ENCODE results near the gene TMEM53.
A peak's percentile ranks its signal among the peaks of the same experiment; 100 is the strongest.

Gene TMEM53

DNA sequence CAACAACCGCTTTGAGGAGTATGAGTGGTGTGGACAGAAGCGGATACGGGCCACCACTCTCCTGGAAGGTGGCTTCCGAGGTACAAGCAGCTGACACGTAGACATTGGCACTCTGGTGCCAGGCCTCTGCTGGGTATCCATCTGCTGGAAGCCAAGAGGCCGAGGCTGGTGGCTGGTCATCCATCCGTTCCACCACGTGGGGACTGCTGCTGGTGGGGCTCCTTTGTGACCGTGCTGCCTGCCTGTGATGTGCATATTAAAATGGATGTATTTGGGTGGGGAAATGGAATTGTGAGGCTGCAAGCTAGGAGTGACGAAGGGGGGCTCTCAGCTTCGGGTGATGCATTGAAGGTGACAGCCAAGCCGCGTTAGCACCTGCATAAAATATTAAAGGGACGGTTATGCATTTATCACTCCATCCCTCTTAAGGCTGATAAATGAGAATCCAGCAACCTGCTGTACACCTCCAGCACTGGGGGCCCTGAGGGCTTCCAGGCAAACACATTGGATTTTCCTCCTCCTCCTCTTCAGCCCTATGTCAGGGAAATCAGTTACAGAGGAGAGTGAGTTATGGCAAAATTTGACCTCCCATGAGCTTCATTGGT lies 38.1 kb downstream of the TMEM53 start:
- DNase-seq: peak in 2 of 10 donors; percentile 63 to 81

DNA sequence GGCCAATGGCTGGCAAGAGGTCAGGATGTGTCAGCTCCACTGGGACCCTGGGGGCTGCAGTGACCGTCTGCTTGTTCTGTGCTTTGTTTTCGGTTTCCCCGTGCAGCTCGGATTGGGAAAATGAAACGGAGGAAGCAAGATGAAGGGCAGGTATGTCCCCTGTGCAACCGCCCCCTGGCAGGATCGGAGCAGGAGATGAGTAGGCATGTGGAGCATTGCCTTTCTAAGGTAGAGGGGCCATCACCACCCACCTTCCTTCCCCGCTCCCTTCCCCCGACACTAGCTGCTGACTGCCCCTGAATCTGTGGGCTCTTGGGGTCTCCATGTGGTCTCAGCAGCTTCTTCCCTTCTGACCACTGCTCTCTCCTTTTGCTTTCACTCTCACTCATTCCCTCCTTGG lies 38.8 kb downstream of the TMEM53 start:
- intact Hi-C loops (cut with DNase I): no loop called here
- peak in 2 of 10 donors; percentile 11 to 55 for DNase-seq

More for the DNA sequence above, 38.1 kb downstream of the TMEM53 start:
- intact Hi-C loops (cut with DNase I): no loop called here

DNA sequence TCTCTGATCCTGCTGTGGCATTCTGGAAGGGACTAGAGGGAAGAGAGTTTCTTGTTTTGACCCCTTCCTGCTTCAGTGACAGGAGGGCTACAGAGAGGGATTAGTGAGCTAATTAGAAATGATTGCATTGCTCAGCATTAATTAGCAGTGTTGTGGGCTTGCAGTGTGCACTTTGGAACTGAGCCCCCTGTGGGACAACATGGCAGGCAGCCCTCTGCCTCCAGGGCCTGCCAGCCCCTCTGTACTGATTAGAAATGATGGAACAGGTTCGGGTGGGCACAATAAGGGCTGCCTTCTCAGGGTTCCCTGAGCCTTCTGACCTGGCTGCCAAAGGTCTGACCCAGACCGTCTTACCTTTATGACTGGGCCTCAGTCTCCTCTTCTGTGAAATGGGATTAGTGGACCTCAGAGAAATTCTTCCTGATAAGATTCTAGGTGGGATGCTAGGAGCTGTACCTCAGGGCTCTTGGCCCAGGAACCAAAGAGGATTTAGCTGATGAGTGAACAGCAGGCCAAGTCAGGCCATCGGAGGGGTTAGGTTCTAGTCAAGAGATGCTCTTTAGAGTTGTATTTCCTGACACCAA lies 39.6 kb downstream of the TMEM53 start:
- peak in 2 of 10 donors; percentile 38 to 55 for DNase-seq
- intact Hi-C loops (cut with DNase I): no loop called here

GRCh38 chr1:44632598-44632997 lies 41.7 kb downstream of the TMEM53 start:
- peak in 1 of 10 donors; percentile 43 for DNase-seq
- intact Hi-C loops (cut with DNase I): no loop called here

- DNase-seq: peak; percentile 72 to 97 (median 86)
- intact Hi-C loops (cut with DNase I): no loop called here
Observed at GRCh38 chr1:44631647-44632539, 42.4 kb downstream of the TMEM53 start.

DNA sequence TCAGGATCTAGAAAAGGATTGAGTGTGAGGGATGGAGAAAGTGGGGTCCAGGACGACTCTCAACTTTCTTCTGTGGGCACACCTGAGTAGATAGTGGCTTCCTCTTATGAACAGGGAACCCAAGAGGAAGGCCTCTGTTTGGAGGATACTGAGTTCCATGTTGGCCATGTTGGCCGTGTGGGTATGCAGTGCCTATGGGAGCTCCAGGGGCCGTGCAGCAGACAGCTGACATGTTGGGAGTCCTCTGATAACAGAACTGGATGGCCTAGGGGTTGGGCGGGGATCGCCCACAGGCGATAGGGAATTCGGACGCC lies 43.0 kb downstream of the TMEM53 start:
- intact Hi-C loops (cut with DNase I): no loop called here

GRCh38 chr1:44630116-44630515 lies 44.2 kb downstream of the TMEM53 start:
- intact Hi-C loops (cut with DNase I): no loop called here
- DNase-seq: no peak

More for the DNA sequence above, 43.0 kb downstream of the TMEM53 start:
- DNase-seq: peak in 1 of 10 donors; percentile 45

- intact Hi-C loops (cut with DNase I): no loop called here
Observed at GRCh38 chr1:44628962-44629756, 45.1 kb downstream of the TMEM53 start.

DNA sequence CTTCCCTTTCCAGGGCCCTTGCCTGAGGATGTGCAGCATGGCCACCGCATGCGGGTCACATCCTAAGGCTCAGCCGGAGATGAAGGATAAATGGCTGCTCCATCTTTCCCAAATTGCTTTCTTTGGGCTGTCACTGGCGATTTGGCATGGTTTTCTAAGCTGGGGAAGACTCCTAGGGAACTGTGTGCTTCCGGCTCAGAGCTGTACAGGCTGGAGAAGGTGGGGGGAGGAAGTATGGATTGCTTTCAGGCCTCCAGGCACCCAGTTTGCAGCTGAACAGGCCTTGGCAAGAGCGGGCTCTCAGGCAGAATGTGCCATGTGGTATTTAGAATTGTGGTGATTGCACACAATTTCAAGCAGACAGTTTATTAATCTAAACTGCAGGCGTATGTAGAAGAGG lies 48.9 kb downstream of the TMEM53 start:
- DNase-seq: no peak
- intact Hi-C loops (cut with DNase I): no loop called here

More at GRCh38 chr1:44628962-44629756, 45.1 kb downstream of the TMEM53 start:
- no peak for DNase-seq

- no peak for DNase-seq
- intact Hi-C loops (cut with DNase I): no loop called here
Observed at GRCh38 chr1:44624268-44624901, 49.9 kb downstream of the TMEM53 start.

DNA sequence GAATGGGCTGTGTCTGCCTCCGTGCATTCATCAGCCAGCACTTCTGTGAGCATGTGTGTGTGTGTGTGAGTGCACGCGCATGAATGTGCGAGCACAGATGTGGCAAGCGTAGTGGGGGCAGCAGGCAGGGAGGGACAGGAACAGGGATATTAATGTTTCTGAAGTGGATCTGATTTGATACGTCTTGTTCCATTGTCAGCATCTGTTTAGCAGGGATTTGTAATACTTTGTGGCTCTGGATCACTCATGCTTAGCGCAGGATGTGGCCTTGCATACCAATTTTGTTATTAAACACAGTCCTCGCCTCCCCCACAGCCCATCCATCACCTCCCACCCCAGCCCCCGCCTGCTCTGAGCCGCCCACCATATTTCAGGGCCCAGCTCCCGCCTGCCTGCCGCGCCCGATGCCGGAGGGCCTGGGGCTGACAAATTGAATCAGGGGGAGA lies 52.4 kb downstream of the TMEM53 start:
- intact Hi-C loops (cut with DNase I): no loop called here
- peak in 1 of 10 donors; percentile 57 for DNase-seq

- intact Hi-C loops (cut with DNase I): no loop called here
- DNase-seq: no peak
Observed at GRCh38 chr1:44620072-44620471, 54.2 kb downstream of the TMEM53 start.

- intact Hi-C loops (cut with DNase I): no loop called here
- no peak for DNase-seq
Observed at GRCh38 chr1:44619261-44619900, 54.9 kb downstream of the TMEM53 start.

- intact Hi-C loops (cut with DNase I): no loop called here
- no peak for DNase-seq
Observed at GRCh38 chr1:44617703-44618029, 56.6 kb downstream of the TMEM53 start.

GRCh38 chr1:44616991-44617702 lies 57.1 kb downstream of the TMEM53 start:
- intact Hi-C loops (cut with DNase I): no loop called here
- DNase-seq: no peak

GRCh38 chr1:44616284-44616990 lies 57.8 kb downstream of the TMEM53 start:
- intact Hi-C loops (cut with DNase I): no loop called here
- no peak for DNase-seq

DNA sequence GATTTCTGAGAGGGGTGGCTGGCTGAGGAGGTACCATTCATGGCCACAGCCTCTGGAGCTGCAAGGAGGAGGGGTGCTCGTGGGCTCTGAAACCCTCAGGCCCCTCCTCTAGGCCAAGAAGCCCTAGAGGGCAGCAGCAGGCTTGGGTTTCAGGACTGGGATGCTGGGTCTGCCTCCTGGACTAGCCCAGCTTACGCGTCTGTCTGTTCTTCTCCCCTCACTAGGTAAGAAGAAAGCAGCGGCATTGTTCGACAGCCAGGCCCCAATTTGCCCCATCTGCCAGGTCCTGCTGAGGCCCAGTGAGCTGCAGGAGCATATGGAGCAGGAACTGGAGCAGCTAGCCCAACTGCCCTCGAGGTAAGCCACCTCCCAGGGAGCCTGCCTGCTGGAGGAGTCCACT lies 60.3 kb downstream of the TMEM53 start:
- no peak for DNase-seq
- intact Hi-C loops (cut with DNase I): no loop called here

DNA sequence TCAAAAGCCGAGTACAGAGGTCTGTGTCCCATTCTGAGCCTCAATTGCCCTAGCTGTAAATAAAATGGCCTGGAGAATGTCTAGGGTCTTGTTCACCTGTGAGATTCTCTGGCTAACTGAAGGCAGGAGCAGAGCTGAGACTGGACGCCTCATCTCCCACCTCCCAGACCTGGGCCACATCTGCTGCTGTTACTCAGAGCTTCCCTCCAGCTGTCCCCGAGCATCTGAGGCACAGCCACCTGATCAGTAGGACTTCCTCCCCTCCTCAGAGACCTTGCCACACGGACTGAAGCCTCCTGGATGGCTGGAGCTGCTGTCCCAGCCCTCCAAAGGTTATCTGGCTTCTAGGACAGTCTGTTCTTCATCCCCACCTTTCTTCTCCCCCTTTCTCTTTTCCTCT lies 62.4 kb downstream of the TMEM53 start:
- no peak for DNase-seq
- intact Hi-C loops (cut with DNase I): no loop called here

GRCh38 chr1:44611419-44611818 lies 62.9 kb downstream of the TMEM53 start:
- intact Hi-C loops (cut with DNase I): no loop called here
- DNase-seq: no peak

Data from posterior cingulate gyrus (tissue), 11 donors.